GM20000 (cell line): ENCODE data around the gene SLC25A47.

Experiments used
- DNase-seq: peaks from one replicate; pipeline ENCODE4 v3.0.0; 2012; ENCODE audit warnings: low spot score
- TF ChIP-seq, protein P1 (sequence below): IDR thresholded peaks from 2 replicates; pipeline ENCODE4 v1.5.1; 2012; ENCODE audit warnings: mild to moderate bottlenecking, control low read depth; ENCODE audit errors: extremely low read depth, missing control alignments

SLC25A47 gene

GRCh38 chr14:100345711-100346110, 22.6 kb downstream of the SLC25A47 start:
- TF ChIP-seq, protein P1, sequence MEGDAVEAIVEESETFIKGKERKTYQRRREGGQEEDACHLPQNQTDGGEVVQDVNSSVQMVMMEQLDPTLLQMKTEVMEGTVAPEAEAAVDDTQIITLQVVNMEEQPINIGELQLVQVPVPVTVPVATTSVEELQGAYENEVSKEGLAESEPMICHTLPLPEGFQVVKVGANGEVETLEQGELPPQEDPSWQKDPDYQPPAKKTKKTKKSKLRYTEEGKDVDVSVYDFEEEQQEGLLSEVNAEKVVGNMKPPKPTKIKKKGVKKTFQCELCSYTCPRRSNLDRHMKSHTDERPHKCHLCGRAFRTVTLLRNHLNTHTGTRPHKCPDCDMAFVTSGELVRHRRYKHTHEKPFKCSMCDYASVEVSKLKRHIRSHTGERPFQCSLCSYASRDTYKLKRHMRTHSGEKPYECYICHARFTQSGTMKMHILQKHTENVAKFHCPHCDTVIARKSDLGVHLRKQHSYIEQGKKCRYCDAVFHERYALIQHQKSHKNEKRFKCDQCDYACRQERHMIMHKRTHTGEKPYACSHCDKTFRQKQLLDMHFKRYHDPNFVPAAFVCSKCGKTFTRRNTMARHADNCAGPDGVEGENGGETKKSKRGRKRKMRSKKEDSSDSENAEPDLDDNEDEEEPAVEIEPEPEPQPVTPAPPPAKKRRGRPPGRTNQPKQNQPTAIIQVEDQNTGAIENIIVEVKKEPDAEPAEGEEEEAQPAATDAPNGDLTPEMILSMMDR = no peak
- DNase-seq = no peak

DNA sequence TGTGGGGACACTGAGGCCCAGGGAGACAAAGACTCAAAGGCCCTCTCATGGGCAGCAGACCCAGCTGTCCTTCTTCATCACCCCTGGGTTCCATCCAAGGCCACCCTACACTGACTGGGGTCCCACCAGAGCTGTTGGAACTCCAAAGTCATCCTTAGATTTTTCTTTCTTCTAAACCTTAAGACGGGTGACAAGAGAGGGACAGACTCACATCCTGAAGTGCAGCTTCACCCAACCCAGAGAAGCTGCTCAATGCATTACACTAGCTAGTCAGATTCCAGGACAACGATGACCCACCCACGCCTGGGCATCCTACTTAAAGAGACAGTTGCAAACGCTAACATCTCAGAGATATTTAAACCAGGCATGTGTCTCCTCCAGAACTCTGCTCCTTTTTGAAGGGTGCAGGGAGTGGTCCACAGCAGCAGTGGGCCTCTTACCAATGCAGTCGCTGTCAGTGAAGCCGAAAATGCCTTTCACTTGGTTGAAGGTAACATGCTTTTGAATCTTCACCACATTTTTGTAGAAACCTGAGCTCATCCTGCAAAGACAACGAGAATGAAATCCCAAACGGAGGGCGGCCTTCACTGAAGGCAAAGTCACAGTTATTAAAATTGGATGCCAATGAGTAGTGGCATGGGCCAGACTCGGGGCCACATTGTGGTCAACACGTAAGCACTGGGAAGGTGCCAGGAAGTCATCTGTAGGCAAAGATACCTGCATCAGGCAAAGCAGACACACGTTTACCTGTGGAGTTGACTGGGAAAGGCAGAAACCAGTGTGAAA, 23.4 kb downstream of the SLC25A47 start:
- DNase-seq = peak; percentile 6
- TF ChIP-seq, protein P1 = no peak

- DNase-seq = no peak
- TF ChIP-seq, protein P1 = no peak
These were observed 25.2 kb downstream of the SLC25A47 start for GRCh38 chr14:100348253-100348729.

DNA sequence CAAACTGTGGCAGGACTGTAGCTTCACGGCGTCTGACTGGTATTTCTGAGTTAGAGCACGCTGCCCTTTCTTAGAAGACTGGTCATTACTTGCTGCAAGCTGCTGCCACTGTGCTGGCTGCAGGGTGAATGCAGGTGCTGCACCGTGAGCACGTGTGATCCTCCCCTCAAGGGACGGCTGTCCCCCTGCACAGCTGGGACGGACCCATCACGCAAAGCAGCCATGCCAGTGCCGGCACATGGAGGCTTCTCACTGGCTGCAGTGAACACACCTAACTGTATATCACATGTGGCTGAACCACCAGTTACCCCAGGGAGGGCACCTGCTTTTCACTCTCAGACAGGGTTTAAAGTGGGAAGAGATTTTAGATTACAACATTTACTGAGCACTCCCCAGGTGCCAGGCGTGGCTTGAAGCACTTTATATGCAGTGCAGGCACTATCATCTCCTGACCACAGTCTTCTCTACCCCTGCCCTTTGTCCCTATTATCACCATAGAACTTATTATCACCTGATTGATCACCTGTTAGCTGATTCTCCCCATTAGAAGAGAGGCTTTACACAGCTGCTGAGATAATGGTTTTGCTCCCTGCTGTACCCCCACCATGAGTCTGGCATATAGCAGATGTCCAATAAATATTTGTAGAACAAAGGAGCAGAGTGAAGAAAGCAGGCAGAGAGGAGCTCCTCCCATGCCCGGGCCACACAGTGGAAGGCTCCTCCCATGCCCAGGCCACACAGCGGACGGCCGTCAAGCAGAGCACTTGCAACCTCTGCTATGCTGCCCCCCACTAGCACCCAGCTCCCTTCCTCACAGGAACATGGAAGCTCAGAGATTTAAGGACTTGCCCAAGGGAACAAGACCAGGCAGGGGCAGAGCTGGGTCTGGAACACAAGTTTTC, 25.9 kb downstream of the SLC25A47 start:
- no peak for DNase-seq

DNA sequence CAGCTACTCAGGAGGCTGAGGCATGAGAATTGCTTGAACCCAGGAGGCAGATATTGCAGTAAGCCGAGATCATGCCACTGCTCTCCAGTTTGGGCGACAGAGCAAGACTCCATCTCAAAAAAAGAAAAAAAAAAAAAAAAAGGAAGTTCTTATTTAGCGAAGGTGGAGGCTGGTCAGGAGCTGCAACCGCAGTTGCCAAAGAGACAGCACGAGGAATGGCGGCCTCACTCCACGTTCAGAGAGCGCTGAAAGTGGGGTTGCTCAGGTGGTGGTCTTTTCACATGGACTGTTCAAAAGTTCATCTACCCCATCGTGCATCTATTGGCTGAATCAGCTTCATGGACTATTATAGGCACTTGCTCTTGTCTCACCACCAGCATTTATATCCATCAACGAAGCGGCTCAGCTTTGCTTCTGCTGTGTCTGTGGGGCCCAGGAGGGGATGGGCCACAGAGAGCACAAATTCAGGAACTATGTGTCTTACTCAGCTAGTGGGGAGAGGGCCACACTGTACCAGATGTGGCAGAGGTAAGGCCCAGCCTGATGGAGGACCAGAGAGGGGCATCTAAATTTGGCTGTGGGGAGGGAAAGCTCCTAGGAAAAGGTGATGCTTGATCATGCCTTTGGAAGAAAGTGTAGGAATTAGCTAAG, 27.3 kb downstream of the SLC25A47 start:
- DNase-seq = no peak
- TF ChIP-seq, protein P1 = no peak

More for the DNA sequence above, 25.9 kb downstream of the SLC25A47 start:
- TF ChIP-seq, protein P1 = no peak

- no peak for DNase-seq
- TF ChIP-seq, protein P1 = no peak
These were observed 27.8 kb downstream of the SLC25A47 start for GRCh38 chr14:100350986-100351385.
